GM12874 (cell line): ENCODE measurements around the gene ZCCHC14.

Experiments used
- TF ChIP-seq, protein P1 (sequence below): IDR thresholded peaks from 2 replicates; pipeline ENCODE4 v1.5.1; 2011; ENCODE audit warnings: low read depth, mild to moderate bottlenecking, control low read depth, low read length, moderate library complexity; ENCODE audit not compliant: insufficient read depth

The ZCCHC14 gene

DNA sequence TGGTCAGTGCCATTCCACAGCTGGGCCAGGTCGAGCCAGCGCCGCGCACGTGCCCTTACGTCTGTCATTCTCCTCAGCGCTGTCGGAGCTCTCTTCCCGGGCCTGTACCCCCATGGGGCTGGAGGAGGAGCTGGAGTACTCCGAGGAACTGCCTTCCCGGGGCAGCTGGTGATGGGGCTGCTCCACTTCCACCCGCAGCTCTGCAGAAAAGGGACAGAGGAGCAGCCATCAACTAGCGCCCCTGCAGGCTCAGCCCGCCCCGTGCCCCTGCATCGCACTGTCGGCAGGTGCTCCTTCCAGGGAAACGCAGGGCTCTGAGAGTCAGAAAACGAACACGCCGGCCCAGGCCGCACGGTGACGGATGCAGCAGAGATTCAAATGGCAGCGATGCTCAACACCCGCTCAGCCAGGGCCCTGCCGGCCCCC, 79.8 kb downstream of the ZCCHC14 start:
- TF ChIP-seq, protein P1, sequence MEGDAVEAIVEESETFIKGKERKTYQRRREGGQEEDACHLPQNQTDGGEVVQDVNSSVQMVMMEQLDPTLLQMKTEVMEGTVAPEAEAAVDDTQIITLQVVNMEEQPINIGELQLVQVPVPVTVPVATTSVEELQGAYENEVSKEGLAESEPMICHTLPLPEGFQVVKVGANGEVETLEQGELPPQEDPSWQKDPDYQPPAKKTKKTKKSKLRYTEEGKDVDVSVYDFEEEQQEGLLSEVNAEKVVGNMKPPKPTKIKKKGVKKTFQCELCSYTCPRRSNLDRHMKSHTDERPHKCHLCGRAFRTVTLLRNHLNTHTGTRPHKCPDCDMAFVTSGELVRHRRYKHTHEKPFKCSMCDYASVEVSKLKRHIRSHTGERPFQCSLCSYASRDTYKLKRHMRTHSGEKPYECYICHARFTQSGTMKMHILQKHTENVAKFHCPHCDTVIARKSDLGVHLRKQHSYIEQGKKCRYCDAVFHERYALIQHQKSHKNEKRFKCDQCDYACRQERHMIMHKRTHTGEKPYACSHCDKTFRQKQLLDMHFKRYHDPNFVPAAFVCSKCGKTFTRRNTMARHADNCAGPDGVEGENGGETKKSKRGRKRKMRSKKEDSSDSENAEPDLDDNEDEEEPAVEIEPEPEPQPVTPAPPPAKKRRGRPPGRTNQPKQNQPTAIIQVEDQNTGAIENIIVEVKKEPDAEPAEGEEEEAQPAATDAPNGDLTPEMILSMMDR = no peak

DNA sequence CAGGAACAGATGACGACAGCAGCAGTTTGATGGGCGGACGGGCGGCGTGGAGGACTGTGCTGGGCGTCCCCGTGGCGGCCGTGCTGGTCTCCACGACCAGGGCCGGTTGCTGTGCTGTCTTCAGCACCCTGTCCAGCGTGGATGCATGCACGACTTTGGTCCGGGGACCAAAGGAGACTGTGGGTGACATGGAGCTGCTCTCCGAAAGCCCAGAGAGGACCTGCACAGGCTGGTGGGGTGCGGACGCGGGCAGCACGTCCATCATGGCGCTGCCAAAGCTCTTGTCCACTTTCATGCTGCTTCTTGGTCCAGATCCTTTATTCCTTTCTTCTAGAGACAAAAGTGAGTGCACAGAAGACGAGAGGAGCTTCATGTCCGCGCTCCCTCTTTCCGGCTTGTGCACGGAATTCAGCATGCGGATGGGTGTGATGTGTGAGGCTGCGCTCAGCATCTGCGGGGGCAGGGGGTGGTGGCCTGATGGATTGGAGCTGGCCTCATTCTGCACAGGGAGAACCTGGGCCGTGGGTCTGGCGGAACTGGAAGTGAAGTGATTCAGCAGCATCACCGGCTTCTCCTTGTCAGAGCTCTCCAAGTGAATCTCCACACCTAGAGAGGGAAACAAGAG, 80.3 kb downstream of the ZCCHC14 start:
- TF ChIP-seq, protein P1 = no peak

DNA sequence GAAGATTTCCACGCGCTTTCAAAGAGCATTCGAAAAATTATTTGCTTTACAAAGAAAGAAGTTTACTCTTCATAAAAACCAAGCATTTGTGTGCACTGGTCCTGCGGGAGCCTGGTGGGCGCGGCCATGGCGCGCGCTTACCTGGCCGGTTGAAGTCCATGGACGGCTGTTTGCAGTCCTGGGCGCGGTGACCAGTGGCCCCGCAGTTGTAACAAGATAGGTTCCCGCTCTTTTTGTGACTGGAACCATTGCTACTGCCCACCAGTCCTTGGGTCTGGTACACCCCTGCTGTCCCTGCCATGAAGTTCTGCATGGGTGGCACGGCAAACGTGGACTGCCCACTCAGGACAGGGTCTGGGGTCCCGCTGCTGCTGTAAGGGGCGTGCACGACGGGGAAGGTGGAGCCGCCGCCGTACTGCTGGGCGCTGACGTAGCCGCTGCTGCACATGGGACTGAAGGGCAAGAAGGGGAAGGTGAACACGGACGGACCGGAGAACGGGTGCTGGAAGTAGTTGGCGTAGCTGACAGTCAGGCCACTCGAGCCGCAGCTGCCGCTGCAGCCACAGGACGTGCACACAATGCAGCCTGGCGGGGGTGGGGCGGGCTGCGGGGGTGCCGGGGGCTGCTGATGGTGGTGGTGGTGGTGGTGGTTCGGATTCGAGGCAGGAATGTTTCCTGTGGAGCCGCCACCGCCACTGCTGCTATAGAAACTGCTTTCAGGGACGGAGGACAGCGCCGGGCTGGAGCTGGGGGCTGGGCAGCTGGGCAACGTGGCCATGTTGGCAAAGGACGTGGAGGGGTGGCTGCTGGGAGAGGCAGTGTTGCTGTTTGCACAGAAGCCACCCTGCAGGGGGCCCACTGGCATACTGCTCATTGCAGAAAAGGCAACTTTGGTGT, 81.2 kb downstream of the ZCCHC14 start:
- TF ChIP-seq, protein P1 = no peak

DNA sequence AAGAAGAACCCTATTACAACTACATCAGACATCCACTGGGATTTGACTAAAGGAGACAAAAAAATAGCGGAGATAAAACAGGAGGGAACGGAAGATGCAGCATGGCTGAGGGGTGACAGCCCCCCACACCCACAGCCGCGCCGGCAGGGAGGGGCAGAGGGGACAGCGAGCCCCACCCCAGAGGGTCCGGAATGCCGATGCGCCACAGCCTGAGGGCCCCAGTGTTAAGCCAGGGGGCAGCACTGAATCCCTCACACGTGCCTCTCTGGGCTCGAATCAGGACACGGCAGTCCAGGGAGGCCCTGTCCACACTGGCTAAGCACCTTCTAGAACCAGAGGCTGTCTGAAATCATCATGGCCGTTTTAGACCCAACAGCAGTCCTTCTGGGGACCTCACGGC, 81.9 kb downstream of the ZCCHC14 start:
- TF ChIP-seq, protein P1 = no peak

DNA sequence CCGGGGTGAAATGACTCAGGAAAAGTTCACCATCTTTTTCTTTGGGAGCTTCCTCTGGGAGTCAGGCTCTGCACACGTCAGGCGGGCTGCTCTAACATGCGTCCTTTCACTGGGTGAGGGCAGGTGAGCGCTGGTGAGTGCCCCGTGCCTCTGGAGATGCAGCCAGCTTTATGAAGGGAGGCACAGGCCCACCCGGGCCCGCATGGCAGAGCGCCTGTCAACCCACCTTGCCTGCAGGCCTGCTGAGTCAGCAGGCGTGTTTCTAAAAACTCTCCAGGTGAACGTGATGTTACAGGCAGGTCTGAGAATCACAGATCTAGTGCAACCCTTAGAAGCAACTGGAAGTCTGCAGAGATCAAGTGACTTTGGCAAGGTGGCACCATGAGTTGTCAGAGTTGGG, 82.3 kb downstream of the ZCCHC14 start:
- TF ChIP-seq, protein P1 = no peak

DNA sequence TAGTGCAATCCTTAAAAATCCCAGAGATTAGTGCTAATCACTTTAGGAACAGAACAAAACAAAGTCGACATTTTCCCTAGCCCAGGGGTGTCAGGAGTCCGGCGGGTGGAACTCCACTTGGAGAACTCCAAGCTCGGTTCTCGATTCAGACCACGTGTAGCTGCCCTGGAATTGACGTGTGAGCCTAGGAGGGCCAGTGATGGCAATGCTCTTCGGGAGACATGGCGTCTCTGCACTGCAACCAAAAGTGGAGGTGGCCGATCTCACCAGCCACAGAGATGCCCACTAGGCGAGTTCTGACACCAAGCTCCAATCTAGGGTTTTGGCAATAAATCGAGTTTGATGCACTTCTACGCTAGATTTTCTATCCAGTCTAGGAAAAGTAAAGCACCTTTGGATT, 83.0 kb downstream of the ZCCHC14 start:
- TF ChIP-seq, protein P1 = no peak

DNA sequence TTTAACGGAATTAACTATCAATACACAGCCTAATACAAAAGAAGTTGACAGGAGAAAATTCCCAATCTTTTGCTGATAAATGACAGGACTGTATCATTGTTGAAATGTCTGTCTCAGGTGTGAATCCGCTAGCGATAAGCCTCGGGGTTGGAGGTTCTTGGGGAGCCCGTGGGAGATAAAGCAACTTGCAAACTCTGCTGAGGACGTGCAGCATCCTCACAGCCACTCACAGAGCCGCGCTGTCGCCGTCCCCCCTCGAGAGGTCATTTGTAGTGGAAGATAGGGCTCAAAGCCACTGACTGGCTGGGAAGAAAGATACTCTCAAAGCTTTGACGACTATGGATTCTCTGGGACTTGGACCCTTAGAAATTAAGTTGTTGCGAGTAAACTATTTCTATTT, 83.7 kb downstream of the ZCCHC14 start:
- TF ChIP-seq, protein P1 = no peak
